H54 (cell line): ENCODE data around the gene PRKCH.
A peak's percentile ranks its signal among the peaks of the same experiment; 100 is the strongest.

ENCODE experiments used
- DNase-seq: peaks from one replicate; pipeline ENCODE4 v3.0.0; 2011; ENCODE audit warnings: low spot score, mixed read lengths; ENCODE audit not compliant: insufficient read length
- FAIRE-seq: peaks from 3 replicates; lab custom pipeline; 2011; peaks lifted over from hg19 to GRCh38; lab: Jason Lieb, UNC
- POLR2A ChIP-seq: IDR thresholded peaks from 2 replicates; pipeline ENCODE4 v1.6.1; 2011; ENCODE audit warnings: low read depth, mild to moderate bottlenecking, low read length

Gene PRKCH

DNA sequence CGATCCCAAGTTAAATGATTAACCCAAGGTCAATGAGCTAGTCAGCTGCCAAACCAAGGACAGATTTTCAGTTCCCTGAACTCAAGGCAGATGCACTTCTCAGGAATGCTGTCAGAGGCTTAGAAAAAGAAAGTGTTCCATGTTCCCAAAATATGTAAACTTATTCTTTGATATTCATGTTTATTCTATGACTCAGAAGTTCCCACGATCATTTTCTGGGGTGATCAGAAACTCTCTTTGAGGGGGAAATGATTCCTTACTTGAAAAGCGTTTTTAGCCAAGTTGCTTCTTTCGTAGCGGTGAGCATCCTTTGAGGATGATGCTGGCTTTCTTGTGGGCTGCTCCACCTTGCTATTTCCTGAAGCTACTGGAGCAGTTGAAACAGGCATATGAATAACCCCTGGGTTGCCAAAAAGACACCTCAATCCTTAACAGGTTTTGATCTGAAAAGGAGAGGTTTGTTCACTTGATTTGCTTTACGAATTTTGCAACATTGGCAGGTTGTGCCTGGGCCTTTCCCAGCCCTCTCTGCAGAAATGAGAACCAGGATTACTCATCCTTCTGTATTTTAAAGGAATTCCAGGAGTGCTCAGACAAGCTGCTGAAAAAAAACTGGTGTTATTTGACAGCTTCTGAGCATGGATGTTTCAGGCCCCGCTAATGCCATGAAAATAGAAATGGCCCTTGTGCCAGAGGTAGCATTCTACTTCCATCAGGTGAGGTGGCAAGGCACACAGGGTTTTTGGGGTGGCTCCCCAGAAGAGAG lies 252.6 kb downstream of the PRKCH start:
- no peak for TF ChIP-seq POLR2A
- no peak for DNase-seq
- FAIRE-seq: peak; percentile 96

GRCh38 chr14:61574514-61574807 lies 253.1 kb downstream of the PRKCH start:
- no peak for FAIRE-seq
- DNase-seq: no peak
- no peak for TF ChIP-seq POLR2A

DNA sequence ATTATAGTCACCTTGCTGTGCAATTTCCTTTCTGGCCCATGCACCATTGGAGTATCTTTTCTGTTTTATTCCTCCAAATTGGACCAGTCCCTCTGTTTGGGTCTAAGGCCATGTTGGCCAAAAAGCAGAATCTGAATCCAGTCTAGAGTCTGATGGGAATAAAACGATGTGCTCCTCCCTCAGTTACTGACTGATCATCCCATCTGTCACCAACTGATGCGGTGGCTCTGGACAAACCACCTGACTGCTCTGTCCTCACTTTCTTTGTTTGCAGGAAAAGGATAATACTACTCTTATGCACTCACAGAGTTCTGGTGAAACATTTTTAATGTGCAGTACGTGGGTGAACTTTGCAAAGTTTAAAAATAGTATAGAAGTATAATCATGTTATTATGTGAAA lies 253.7 kb downstream of the PRKCH start:
- peak; percentile 53 for FAIRE-seq
- TF ChIP-seq POLR2A: no peak
- DNase-seq: no peak

DNA sequence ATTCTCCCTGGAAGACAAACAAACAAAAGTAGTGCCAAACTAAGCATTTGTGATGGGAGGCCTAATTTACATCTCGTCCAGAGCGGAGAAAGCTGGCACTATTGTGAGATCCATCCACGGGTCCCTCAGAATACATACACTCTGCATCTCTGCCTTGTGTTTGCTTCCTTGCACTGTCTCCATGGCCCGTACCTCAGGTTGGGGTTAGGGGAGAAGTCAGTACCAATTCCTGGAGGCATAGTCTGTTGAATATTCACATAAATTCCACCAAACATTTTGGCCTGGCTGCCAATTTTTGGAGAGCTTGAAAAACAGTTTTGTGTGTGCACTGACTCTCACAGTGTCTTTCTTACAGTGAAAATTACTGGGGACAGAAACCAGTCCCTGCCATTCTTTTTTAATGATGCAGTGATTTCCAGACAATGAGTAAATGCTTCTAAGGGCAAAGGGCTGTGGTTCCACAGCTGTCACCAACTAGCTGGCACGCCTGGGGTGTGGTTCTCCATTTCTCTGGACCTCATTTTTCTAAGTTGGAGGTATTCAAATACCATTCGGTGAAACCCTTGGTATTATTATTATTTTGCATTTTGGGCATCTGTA lies 254.3 kb downstream of the PRKCH start:
- TF ChIP-seq POLR2A: no peak
- no peak for DNase-seq
- peak; percentile 48 for FAIRE-seq

GRCh38 chr14:61577506-61577931 lies 256.1 kb downstream of the PRKCH start:
- no peak for DNase-seq
- no peak for TF ChIP-seq POLR2A
- no peak for FAIRE-seq

DNA sequence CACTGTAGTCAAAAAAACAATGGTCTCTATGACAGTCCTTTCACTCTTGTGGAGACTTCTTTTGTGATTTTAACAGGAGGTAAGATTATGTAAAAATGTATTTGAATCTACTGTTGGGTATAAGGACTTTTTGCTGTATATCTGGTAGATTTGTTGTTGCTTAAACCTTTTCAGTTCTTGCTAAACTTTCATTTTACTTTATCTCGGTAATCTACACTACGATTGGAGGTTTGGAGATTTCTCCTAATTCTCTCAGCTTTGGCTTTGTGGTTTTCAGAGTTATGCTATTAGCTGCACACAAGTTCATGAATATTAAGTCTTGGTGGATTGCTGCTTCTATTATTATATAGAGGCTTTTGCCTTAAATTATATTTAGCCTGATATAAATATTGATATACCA lies 257.4 kb downstream of the PRKCH start:
- TF ChIP-seq POLR2A: no peak
- FAIRE-seq: peak; percentile 72

GRCh38 chr14:61581340-61581739 lies 260.0 kb downstream of the PRKCH start:
- no peak for TF ChIP-seq POLR2A
- FAIRE-seq (peak; percentile 50), DNase-seq (no peak)

More for the DNA sequence above, 257.4 kb downstream of the PRKCH start:
- DNase-seq: no peak

DNA sequence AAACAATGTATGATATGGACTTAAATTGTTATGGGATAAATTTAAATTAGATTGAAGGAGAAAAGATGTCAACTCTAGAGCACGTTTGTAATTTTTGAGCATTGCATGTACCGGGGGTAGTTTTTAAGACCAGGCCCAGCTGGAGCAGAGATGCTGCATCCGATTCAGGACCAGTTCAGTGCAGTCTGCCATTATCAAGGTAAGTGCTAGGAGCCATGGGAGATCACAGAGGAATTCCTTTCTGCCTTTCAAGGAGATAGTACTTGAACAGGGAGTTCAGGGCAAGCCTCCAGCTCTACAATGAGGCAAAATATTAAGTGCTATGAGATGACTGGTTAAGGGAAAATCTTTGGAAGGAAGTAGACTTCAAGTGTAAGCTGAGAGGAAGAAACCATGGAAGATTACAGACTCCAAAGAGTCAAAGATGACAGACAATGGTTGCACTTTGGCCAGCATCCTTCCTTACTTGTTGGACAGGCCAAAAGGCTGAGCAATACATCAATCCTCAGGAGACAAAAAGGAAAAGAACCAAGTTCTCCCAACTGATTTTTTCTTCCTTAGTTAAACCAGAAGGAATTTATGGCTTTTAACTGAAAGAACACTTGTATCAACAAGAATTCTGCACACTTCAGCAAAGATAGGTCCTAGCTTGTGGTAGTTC lies 260.7 kb downstream of the PRKCH start:
- TF ChIP-seq POLR2A: no peak
- no peak for DNase-seq
- peak; percentile 53 for FAIRE-seq

GRCh38 chr14:61582815-61583214 lies 261.4 kb downstream of the PRKCH start:
- DNase-seq (no peak), FAIRE-seq (no peak)
- TF ChIP-seq POLR2A: no peak

DNA sequence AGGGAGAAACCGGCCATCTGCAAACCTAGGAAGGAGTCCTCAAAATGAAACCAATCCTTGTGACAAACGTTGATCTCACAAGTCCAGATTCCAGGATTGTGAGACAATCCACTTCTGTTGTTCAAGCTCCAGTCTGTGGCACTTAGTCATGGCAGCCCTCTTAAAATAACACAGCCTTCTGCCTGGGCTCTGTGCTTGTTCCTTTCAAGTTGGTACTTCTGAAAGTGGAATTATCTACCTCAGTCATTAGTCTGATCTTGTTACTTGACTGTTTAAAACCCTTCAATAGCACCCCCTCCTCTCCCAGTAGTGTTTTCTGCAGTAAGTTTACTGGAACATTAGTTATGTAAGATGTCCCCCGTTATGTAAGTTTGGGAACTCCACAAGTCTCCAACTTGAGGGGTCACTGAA lies 263.0 kb downstream of the PRKCH start:
- DNase-seq (no peak), FAIRE-seq (peak; percentile 97)
- TF ChIP-seq POLR2A: no peak

- TF ChIP-seq POLR2A: no peak
- DNase-seq: no peak
- peak; percentile 93 for FAIRE-seq
These were observed 264.5 kb downstream of the PRKCH start for GRCh38 chr14:61585598-61586543.

GRCh38 chr14:61586544-61587055 lies 265.2 kb downstream of the PRKCH start:
- DNase-seq (no peak), FAIRE-seq (no peak)
- no peak for TF ChIP-seq POLR2A

DNA sequence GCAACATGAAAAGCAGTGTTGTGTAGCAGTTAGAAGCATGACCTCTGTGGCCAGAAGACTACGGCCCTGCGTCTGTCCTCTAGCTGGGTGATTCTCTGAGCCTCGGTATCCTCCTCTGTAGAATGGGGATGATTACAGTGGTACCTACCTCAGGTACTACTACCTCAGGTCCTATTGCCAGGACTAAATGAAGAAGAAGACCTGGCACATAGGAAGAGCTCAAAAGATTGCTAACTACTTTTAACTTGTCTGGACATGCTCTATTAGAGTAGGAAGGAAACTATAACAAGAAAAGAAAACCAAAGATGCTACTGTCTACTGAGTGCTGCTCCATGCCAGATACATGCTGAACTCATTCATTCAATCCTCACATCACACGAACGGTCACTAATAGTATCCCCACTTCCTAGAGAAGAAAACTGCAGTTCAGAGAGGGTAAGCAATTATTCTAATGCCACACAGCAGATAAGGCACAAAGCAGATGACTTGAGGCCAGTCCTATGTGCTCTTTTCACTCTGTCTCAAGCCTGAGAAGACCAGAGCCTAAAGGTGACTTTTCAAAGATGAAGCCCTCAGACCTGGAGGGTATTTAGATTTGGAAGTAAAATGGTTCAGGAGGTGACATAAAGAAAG lies 265.8 kb downstream of the PRKCH start:
- FAIRE-seq (no peak), DNase-seq (no peak)
- no peak for TF ChIP-seq POLR2A

GRCh38 chr14:61588419-61588901 lies 267.1 kb downstream of the PRKCH start:
- no peak for TF ChIP-seq POLR2A

More at GRCh38 chr14:61588419-61588901, 267.1 kb downstream of the PRKCH start:
- DNase-seq: no peak
- FAIRE-seq: no peak
